ENCODE data around the gene ATE1. TPM values are rescaled to one million over a fixed set of nuclear protein-coding genes. Genes with fewer than 3 reads are reported as not detected.
"Not testable (repeated sequence)": the region's sequence is repeated elsewhere in the genome, so short reads cannot be mapped to it uniquely, and the experiment has no call there.

ATE1 gene
- total RNA-seq, 1 donor from 2014 or later, result 34.4 TPM

GRCh38 chr10:121941532-121941931, 13.7 kb upstream of the ATE1 start:
- Histone ChIP-seq H3K27me3 (ENCODE audit: low read depth) (no peaks in the 10 kb centered on the region), H3K27ac (replicated peaks) (no peak overlapping the region), H3K9me3 (replicated peaks) (no peaks in the 10 kb centered on the region), H3K4me1 (peaks cover 13% of the 10 kb centered on the region), H3K4me3 (no peak overlapping the region), H3K36me3 (no peaks in the 10 kb centered on the region)
- intact Hi-C loops (cut with micrococcal nuclease), result no loop called here
- TF ChIP-seq CTCF (IDR thresholded peaks at IDR 0.05; ENCODE audit: borderline replicate concordance), result no peak
- DNase-seq, result no peak

- intact Hi-C loops (cut with micrococcal nuclease), result no loop called here
- Histone ChIP-seq H3K27ac (replicated peaks) (no peak overlapping the region), H3K36me3 (no peaks in the 10 kb centered on the region), H3K4me3 (no peak overlapping the region), H3K27me3 (ENCODE audit: low read depth) (no peaks in the 10 kb centered on the region), H3K4me1 (no peaks in the 10 kb centered on the region), H3K9me3 (replicated peaks) (no peaks in the 10 kb centered on the region)
- TF ChIP-seq CTCF (IDR thresholded peaks at IDR 0.05; ENCODE audit: borderline replicate concordance), result no peak
- DNase-seq, result no peak
These were observed 8.5 kb upstream of the ATE1 start for GRCh38 chr10:121936295-121936694.

- Histone ChIP-seq H3K27me3 (ENCODE audit: low read depth) (no peaks in the 10 kb centered on the region), H3K4me3 (no peak overlapping the region), H3K27ac (replicated peaks) (no peak overlapping the region), H3K4me1 (no peaks in the 10 kb centered on the region), H3K36me3 (no peaks in the 10 kb centered on the region), H3K9me3 (replicated peaks) (no peaks in the 10 kb centered on the region)
- intact Hi-C loops (cut with micrococcal nuclease), result no loop called here
- no peak for TF ChIP-seq CTCF (IDR thresholded peaks at IDR 0.05; ENCODE audit: borderline replicate concordance)
- no peak for DNase-seq
These were observed 7.9 kb upstream of the ATE1 start for GRCh38 chr10:121935702-121936101.

- peaks cover 35% of the 10 kb centered on the region for H3K4me1 ChIP-seq
- H3K27ac ChIP-seq (replicated peaks); H3K4me3 ChIP-seq; H3K27me3 ChIP-seq (ENCODE audit: low read depth); intact Hi-C loops (cut with micrococcal nuclease); DNase-seq; H3K36me3 ChIP-seq; H3K9me3 ChIP-seq (replicated peaks): not testable (repeated sequence)
These were observed 2.6 kb upstream of the ATE1 start for GRCh38 chr10:121930268-121931085.

- H3K27ac ChIP-seq (replicated peaks); H3K36me3 ChIP-seq; H3K27me3 ChIP-seq (ENCODE audit: low read depth); H3K9me3 ChIP-seq (replicated peaks); intact Hi-C loops (cut with micrococcal nuclease); H3K4me3 ChIP-seq; DNase-seq: not testable (repeated sequence)
- H3K4me1 ChIP-seq, result peaks cover 42% of the 10 kb centered on the region
These were observed 1.9 kb upstream of the ATE1 start for GRCh38 chr10:121929585-121930267.

- H3K9me3 ChIP-seq (replicated peaks), result no peaks in the 10 kb centered on the region
- peak; percentile 25 for DNase-seq
- intact Hi-C loops (cut with micrococcal nuclease), result no loop called here
- peaks cover 2% of the 10 kb centered on the region for H3K36me3 ChIP-seq
- TF ChIP-seq CTCF (IDR thresholded peaks at IDR 0.05; ENCODE audit: borderline replicate concordance), result no peak
- H3K4me1 ChIP-seq, result peaks cover 51% of the 10 kb centered on the region
- H3K4me3 ChIP-seq, result peak overlapping the region; percentile 90
- H3K27me3 ChIP-seq (ENCODE audit: low read depth), result no peaks in the 10 kb centered on the region
- H3K27ac ChIP-seq (replicated peaks), result peak overlapping the region; percentile 98
These were observed 675 bp upstream of the ATE1 start for GRCh38 chr10:121928528-121928884.

Measured in left ventricle myocardium inferior (tissue), 1 donor.